GM12865 (cell line): ENCODE data around the gene ANO1.
A peak's percentile ranks its signal among the peaks of the same experiment; 100 is the strongest.
"Not testable (repeated sequence)": the region's sequence is repeated elsewhere in the genome, so short reads cannot be mapped to it uniquely, and the experiment has no call there.

ENCODE experiments used
- DNase-seq: peaks from one replicate; pipeline ENCODE4 v3.0.0; 2010; ENCODE audit warnings: low read depth
- H3K4me3 ChIP-seq: 2 replicates; pipeline ENCODE4 v1.5.1; 2011; ENCODE audit warnings: mild to moderate bottlenecking, low read depth, low read length, control low read depth
- CTCF ChIP-seq: IDR thresholded peaks from 2 replicates; pipeline ENCODE4 v1.5.1; 2011; ENCODE audit warnings: low read length, control low read depth, low read depth, inconsistent platforms; ENCODE audit not compliant: insufficient read depth; ENCODE audit errors: missing control alignments

ANO1 gene

GRCh38 chr11:70212227-70212811 lies 134.2 kb downstream of the ANO1 start:
- no peak for TF ChIP-seq CTCF

GRCh38 chr11:70217388-70217787 lies 139.3 kb downstream of the ANO1 start:
- H3K4me3 ChIP-seq, DNase-seq: not testable (repeated sequence)

More at GRCh38 chr11:70212227-70212811, 134.2 kb downstream of the ANO1 start:
- H3K4me3 ChIP-seq: no peak overlapping the region
- DNase-seq: no peak

GRCh38 chr11:70218076-70218475 lies 140.0 kb downstream of the ANO1 start:
- H3K4me3 ChIP-seq, DNase-seq: not testable (repeated sequence)

- TF ChIP-seq CTCF: no peak
- no peak for DNase-seq
- no peak overlapping the region for H3K4me3 ChIP-seq
These were observed 142.0 kb downstream of the ANO1 start for GRCh38 chr11:70220136-70220535.

GRCh38 chr11:70220920-70221319 lies 142.8 kb downstream of the ANO1 start:
- TF ChIP-seq CTCF: no peak
- no peak for DNase-seq
- no peak overlapping the region for H3K4me3 ChIP-seq

GRCh38 chr11:70225681-70226177 lies 147.6 kb downstream of the ANO1 start:
- DNase-seq: no peak
- TF ChIP-seq CTCF: no peak
- no peak overlapping the region for H3K4me3 ChIP-seq

GRCh38 chr11:70226183-70226582 lies 148.1 kb downstream of the ANO1 start:
- TF ChIP-seq CTCF: no peak
- H3K4me3 ChIP-seq: no peak overlapping the region
- DNase-seq: no peak

- no peak overlapping the region for H3K4me3 ChIP-seq
- DNase-seq: no peak
- peak; percentile 31 for TF ChIP-seq CTCF
These were observed 148.8 kb downstream of the ANO1 start for GRCh38 chr11:70226967-70227366.
